DMS53 (cell line): ENCODE measurements around the gene SNW1.
A peak's percentile ranks its signal among the peaks of the same experiment; 100 is the strongest.
"Not testable (repeated sequence)": the region's sequence is repeated elsewhere in the genome, so short reads cannot be mapped to it uniquely, and the experiment has no call there.

Experiments used
- DNase-seq: peaks from one replicate; lab custom pipeline; 2025; lab: John Stamatoyannopoulos, UW

SNW1 gene

GRCh38 chr14:77760381-77761204 lies at the start of gene SNW1:
Gene SNW1, minus strand, starts transcription at chr14:77761156. Its CDS starts 29 bp downstream, at chr14:77761127.
- peak; percentile 94 for DNase-seq

GRCh38 chr14:77809011-77809410 lies 48.1 kb upstream of the SNW1 start:
- DNase-seq, result no peak

- DNase-seq, result no peak
These were observed 47.3 kb upstream of the SNW1 start for GRCh38 chr14:77808250-77808649.

GRCh38 chr14:77805706-77806105 lies 44.8 kb upstream of the SNW1 start:
- no peak for DNase-seq

GRCh38 chr14:77804592-77804991 lies 43.6 kb upstream of the SNW1 start:
- peak; percentile 51 for DNase-seq

- no peak for DNase-seq
These were observed 39.9 kb upstream of the SNW1 start for GRCh38 chr14:77800814-77801213.

- DNase-seq, result peak; percentile 91
These were observed 39.1 kb upstream of the SNW1 start, which contains the start of gene ADCK1 for GRCh38 chr14:77799863-77800730. Gene ADCK1, plus strand, starts transcription at chr14:77800109. Its CDS starts 18,870 bp downstream, at chr14:77818979.

- not testable (repeated sequence) for DNase-seq
These were observed 38.5 kb upstream of the SNW1 start for GRCh38 chr14:77799456-77799855.

GRCh38 chr14:77794357-77794756 lies 33.4 kb upstream of the SNW1 start:
- DNase-seq, result no peak

- DNase-seq, result not testable (repeated sequence)
These were observed 32.3 kb upstream of the SNW1 start for GRCh38 chr14:77793255-77793654.

- peak; percentile 49 for DNase-seq
These were observed 30.3 kb upstream of the SNW1 start for GRCh38 chr14:77791225-77791600.

- DNase-seq, result peak; percentile 31
These were observed 29.7 kb upstream of the SNW1 start for GRCh38 chr14:77790566-77791224.

- DNase-seq, result no peak
These were observed 25.2 kb upstream of the SNW1 start for GRCh38 chr14:77786148-77786547.

GRCh38 chr14:77782202-77782601 lies 21.2 kb upstream of the SNW1 start:
- no peak for DNase-seq

- DNase-seq, result not testable (repeated sequence)
These were observed 13.0 kb upstream of the SNW1 start for GRCh38 chr14:77773966-77774365.

GRCh38 chr14:77768442-77769069 lies 7.6 kb upstream of the SNW1 start:
- not testable (repeated sequence) for DNase-seq

GRCh38 chr14:77763978-77764377 lies 3.0 kb upstream of the SNW1 start:
- no peak for DNase-seq

- DNase-seq, result no peak
These were observed 2.4 kb upstream of the SNW1 start for GRCh38 chr14:77763316-77763715.

- DNase-seq, result peak; percentile 50
These were observed 412 bp upstream of the SNW1 start for GRCh38 chr14:77761205-77761931.

- no peak for DNase-seq
These were observed 8.0 kb downstream of the SNW1 start for GRCh38 chr14:77752799-77753516.
